Measurements from ENCODE around the gene GPI. TPM values are rescaled to one million over a fixed set of nuclear protein-coding genes. Genes with fewer than 3 reads are reported as not detected.

Gene GPI
- total RNA-seq, 4 donors from 2014 or later: 88.1 to 324 (median 150) TPM

GRCh38 chr19:34363930-34364329 lies 1.1 kb upstream of the GPI start:
- TF ChIP-seq, protein P1, sequence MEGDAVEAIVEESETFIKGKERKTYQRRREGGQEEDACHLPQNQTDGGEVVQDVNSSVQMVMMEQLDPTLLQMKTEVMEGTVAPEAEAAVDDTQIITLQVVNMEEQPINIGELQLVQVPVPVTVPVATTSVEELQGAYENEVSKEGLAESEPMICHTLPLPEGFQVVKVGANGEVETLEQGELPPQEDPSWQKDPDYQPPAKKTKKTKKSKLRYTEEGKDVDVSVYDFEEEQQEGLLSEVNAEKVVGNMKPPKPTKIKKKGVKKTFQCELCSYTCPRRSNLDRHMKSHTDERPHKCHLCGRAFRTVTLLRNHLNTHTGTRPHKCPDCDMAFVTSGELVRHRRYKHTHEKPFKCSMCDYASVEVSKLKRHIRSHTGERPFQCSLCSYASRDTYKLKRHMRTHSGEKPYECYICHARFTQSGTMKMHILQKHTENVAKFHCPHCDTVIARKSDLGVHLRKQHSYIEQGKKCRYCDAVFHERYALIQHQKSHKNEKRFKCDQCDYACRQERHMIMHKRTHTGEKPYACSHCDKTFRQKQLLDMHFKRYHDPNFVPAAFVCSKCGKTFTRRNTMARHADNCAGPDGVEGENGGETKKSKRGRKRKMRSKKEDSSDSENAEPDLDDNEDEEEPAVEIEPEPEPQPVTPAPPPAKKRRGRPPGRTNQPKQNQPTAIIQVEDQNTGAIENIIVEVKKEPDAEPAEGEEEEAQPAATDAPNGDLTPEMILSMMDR (IDR thresholded peaks at IDR 0.05; ENCODE audit: low read depth): no peak

DNA sequence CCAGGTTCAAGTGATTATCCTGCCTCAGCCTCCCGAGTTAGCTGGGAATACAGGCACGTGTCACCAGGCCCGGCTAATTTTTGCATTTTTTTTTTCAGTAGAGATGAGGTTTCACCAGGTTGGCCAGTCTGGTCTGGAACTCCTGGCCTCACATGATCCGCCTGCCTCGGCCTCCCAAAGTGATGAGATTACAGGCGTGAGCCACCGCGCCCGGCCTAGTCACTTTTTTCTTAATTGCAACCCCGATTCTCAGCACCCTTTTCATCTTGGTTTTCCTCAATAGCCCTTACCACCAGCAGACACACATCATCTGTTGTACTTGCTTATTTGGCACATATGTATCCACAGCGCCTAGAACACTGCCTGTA lies 550 bp upstream of the GPI start:
- TF ChIP-seq, protein P1 (IDR thresholded peaks at IDR 0.05; ENCODE audit: low read depth): no peak

GRCh38 chr19:34365463-34366401 lies 736 bp downstream of the GPI start:
- TF ChIP-seq, protein P1 (IDR thresholded peaks at IDR 0.05; ENCODE audit: low read depth): no peak

DNA sequence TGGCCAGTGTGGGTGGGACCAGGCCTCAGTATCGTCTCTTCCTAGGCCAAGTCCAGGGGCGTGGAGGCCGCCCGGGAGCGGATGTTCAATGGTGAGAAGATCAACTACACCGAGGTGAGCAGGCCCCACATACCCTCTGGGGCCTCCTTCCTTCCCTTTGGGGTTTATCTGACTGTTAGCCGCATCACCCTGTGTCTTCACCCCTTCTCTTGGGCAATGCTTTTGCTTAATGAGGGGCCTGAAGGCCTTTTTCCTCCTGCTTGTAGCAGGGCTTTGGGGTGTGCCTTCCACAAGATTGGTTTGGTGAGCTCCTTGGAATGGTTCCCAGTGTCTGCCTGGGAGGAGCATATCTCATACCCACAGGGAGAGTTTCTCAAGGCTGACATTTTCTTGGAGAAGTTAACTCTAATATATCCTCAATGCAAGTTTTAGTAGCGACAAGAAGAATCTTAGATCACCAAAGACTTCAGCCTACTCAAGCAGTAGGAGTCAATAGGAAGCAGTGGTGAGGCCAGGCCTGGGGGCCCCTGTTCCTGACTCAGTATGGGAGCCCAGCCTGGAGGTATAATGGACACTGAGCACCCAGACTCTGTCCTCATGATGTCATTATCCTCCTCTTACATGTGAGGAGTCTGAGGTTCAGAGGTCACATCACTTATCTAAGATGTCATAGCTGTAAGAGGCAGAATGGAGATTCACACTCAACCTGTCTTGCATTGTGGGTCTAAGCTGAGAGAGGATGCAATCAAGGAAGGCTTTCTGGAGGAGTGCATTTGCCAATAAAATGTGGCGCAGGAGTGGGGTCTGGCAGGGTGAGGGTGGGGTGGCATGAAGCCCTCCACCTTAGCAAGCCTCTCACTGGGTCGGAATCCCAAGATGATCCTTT lies 2.0 kb downstream of the GPI start:
- TF ChIP-seq, protein P1 (IDR thresholded peaks at IDR 0.05; ENCODE audit: low read depth): no peak

DNA sequence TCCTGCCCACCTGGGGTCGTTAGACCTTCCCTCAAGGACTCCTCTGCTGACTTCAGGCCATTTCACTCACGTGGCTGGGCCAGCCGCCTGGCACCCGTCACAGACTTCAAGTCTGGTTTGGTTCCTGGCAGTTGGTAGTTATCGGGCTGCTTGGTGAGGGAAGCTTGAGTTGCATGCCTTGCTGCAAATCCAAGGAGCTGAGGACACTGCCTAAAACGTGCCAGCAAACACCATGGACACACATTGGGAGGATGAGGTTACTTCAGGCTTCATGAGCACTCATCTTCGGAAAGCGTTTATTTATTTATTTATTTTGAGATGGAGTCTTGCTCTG lies 2.6 kb downstream of the GPI start:
- TF ChIP-seq, protein P1 (IDR thresholded peaks at IDR 0.05; ENCODE audit: low read depth): no peak

DNA sequence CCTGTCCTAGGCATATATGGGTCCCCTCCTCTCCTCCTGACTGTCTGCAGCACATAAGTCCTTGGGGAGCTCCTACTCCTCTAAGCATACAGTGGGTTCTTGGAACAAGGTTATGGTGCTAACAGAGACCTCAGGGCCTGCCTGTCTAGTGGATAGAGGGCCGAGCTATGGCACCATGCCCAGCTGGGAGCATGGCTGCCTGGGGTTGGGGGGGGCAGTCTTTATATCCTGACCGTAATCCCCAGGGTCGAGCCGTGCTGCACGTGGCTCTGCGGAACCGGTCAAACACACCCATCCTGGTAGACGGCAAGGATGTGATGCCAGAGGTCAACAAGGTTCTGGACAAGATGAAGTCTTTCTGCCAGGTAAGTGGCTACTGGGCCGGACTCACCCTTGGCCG lies 3.3 kb downstream of the GPI start:
- TF ChIP-seq, protein P1 (IDR thresholded peaks at IDR 0.05; ENCODE audit: low read depth): no peak

DNA sequence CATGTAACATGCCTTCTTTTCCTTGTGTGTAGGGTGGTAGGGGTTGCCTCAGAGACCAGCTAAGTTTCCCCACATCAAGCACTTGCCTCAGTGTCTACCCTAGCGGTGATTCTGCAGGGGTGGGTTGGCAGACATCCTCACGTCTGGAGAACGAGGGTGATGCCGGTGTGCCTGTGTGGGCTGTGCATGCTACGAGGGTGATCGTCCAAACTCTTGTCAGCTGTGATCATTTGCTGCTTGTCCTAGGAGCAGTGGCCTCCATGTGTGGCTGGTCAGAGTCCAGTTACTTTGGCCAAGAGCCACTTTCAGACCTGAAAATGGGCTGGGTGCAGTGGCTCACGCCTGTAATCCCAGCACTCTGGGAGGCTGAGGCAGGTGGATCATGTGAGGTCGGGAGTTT lies 5.1 kb downstream of the GPI start:
- TF ChIP-seq, protein P1 (IDR thresholded peaks at IDR 0.05; ENCODE audit: low read depth): no peak
